ENCODE data around the gene N4BP3. TPM values are rescaled to one million over a fixed set of nuclear protein-coding genes. Genes with fewer than 3 reads are reported as not detected.
"Not testable (repeated sequence)": the region's sequence is repeated elsewhere in the genome, so short reads cannot be mapped to it uniquely, and the experiment has no call there.

N4BP3 gene
- total RNA-seq, 2 donors from 2014 or later, result 0.24 to 0.85 TPM

- Histone ChIP-seq H3K9me3 (no peaks in the 10 kb centered on the region), H3K36me3 (no peaks in the 10 kb centered on the region), H3K27me3 (no peaks in the 10 kb centered on the region), H3K27ac (no peak overlapping the region), H3K4me1 (peaks cover 0 to 3% of the 10 kb centered on the region in 2 donors), H3K4me3 (no peak overlapping the region)
- no peak for DNase-seq (ENCODE audit: low spot score)
- TF ChIP-seq, protein P1, sequence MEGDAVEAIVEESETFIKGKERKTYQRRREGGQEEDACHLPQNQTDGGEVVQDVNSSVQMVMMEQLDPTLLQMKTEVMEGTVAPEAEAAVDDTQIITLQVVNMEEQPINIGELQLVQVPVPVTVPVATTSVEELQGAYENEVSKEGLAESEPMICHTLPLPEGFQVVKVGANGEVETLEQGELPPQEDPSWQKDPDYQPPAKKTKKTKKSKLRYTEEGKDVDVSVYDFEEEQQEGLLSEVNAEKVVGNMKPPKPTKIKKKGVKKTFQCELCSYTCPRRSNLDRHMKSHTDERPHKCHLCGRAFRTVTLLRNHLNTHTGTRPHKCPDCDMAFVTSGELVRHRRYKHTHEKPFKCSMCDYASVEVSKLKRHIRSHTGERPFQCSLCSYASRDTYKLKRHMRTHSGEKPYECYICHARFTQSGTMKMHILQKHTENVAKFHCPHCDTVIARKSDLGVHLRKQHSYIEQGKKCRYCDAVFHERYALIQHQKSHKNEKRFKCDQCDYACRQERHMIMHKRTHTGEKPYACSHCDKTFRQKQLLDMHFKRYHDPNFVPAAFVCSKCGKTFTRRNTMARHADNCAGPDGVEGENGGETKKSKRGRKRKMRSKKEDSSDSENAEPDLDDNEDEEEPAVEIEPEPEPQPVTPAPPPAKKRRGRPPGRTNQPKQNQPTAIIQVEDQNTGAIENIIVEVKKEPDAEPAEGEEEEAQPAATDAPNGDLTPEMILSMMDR (IDR thresholded peaks at IDR 0.05), result no peak
These were observed 32.5 kb upstream of the N4BP3 start for GRCh38 chr5:178080618-178081410.

GRCh38 chr5:178081571-178082243 lies 31.6 kb upstream of the N4BP3 start:
- no peaks in the 10 kb centered on the region for H3K4me1 ChIP-seq
- H3K36me3 ChIP-seq, result no peaks in the 10 kb centered on the region
- no peak overlapping the region for H3K27ac ChIP-seq
- TF ChIP-seq, protein P1 (IDR thresholded peaks at IDR 0.05), result no peak
- DNase-seq (ENCODE audit: low spot score), result no peak
- no peak overlapping the region for H3K4me3 ChIP-seq
- H3K9me3 ChIP-seq, result no peaks in the 10 kb centered on the region
- H3K27me3 ChIP-seq, result no peaks in the 10 kb centered on the region

DNA sequence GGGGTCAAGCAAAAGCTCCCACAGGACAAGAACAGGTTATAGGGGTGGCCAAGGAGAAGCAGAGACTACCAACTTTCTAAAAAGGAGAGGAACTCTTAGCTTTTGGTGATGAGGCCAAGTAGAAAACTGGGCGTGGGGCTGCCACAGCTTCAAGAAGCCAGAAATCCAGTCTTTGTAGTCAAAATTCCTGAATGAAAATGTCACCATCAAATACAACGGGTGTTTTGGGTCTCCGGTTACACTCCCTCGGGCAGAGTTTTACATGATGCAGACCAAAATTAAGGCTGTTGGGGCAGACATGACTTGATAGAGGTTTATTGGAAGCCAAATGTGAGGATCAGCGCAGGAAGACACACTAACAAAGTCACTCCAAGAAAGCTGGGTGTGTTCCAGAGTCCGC lies 29.4 kb upstream of the N4BP3 start:
- Histone ChIP-seq H3K4me3 (no peak overlapping the region), H3K27ac (no peak overlapping the region), H3K4me1 (no peaks in the 10 kb centered on the region), H3K9me3 (no peaks in the 10 kb centered on the region), H3K27me3 (no peaks in the 10 kb centered on the region), H3K36me3 (no peaks in the 10 kb centered on the region)
- TF ChIP-seq, protein P1 (IDR thresholded peaks at IDR 0.05), result no peak
- no peak for DNase-seq (ENCODE audit: low spot score)

GRCh38 chr5:178085316-178085715 lies 28.0 kb upstream of the N4BP3 start:
- H3K27ac ChIP-seq, result no peak overlapping the region
- no peaks in the 10 kb centered on the region for H3K36me3 ChIP-seq
- TF ChIP-seq, protein P1 (IDR thresholded peaks at IDR 0.05), result no peak
- H3K4me3 ChIP-seq, result no peak overlapping the region
- H3K9me3 ChIP-seq, result no peaks in the 10 kb centered on the region
- no peak for DNase-seq (ENCODE audit: low spot score)
- no peaks in the 10 kb centered on the region for H3K4me1 ChIP-seq
- H3K27me3 ChIP-seq, result no peaks in the 10 kb centered on the region

DNA sequence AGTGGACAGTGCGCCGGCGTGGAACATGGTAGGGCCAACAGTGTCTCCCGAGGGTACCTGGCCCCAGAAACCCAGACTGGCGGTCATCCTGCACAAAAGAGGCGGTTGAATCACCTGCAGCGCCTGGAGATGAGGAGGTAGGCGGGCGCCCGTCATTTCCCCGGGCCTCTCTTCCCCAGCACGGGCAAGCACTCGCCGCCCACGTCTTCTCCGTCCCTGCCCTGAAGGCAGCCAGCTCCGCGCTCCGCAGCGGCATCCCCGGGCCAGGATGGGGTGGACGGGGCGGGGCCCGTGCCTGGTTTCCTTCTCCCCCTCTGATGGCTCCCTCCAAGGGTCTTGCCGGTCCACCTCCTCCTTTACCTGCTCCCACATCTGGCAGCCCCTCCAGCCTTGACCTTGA lies 27.1 kb upstream of the N4BP3 start:
- TF ChIP-seq, protein P1 (IDR thresholded peaks at IDR 0.05), result no peak
- H3K4me1 ChIP-seq, result no peaks in the 10 kb centered on the region
- H3K9me3 ChIP-seq, result peaks cover 0 to 3% of the 10 kb centered on the region in 2 donors
- H3K4me3 ChIP-seq, result no peak overlapping the region
- H3K36me3 ChIP-seq, result no peaks in the 10 kb centered on the region
- no peak overlapping the region for H3K27ac ChIP-seq
- DNase-seq (ENCODE audit: low spot score), result no peak
- no peaks in the 10 kb centered on the region for H3K27me3 ChIP-seq

- not testable (repeated sequence) for H3K36me3 ChIP-seq; H3K27ac ChIP-seq; H3K4me3 ChIP-seq; DNase-seq (ENCODE audit: low spot score); H3K4me1 ChIP-seq; H3K27me3 ChIP-seq; H3K9me3 ChIP-seq
These were observed 26.1 kb upstream of the N4BP3 start for GRCh38 chr5:178087199-178087598.

All from right atrium auricular region (tissue), 2 donors.